CD4-positive, alpha-beta T cell treated with Interleukin-12 subunit alpha and Interleukin-12 subunit beta, for 1 hour (primary cell): ENCODE measurements around the gene PTF1A.
"Not testable (repeated sequence)": the region's sequence is repeated elsewhere in the genome, so short reads cannot be mapped to it uniquely, and the experiment has no call there.

ENCODE experiments used
- DNase-seq: peaks from one replicate; pipeline ENCODE4 v3.0.0-alpha.2; 2020

The PTF1A gene

GRCh38 chr10:23205972-23206642 lies 14.0 kb downstream of the PTF1A start:
- DNase-seq: no peak

- no peak for DNase-seq
Observed at GRCh38 chr10:23217471-23217870, 25.4 kb downstream of the PTF1A start.

GRCh38 chr10:23230582-23230981 lies 38.5 kb downstream of the PTF1A start:
- DNase-seq: no peak

GRCh38 chr10:23238015-23238414 lies 45.9 kb downstream of the PTF1A start:
- DNase-seq: no peak

- not testable (repeated sequence) for DNase-seq
Observed at GRCh38 chr10:23241779-23242178, 49.7 kb downstream of the PTF1A start.
